NCI-H2081 treated with DMSO at 0.1 percent for 48 hours (cell line): ENCODE measurements around the gene CFAP45.

Source experiments
- DNase-seq: peaks from one replicate; lab custom pipeline; 2025; lab: John Stamatoyannopoulos, UW

Gene CFAP45

GRCh38 chr1:159923203-159924024 is 23.4 kb upstream of the CFAP45 start:
- peak; percentile 43 for DNase-seq

- DNase-seq: no peak
Observed at GRCh38 chr1:159922511-159923202, 22.7 kb upstream of the CFAP45 start.

- DNase-seq: no peak
Observed at GRCh38 chr1:159921700-159922504, 21.9 kb upstream of the CFAP45 start.

GRCh38 chr1:159921251-159921650 is 21.3 kb upstream of the CFAP45 start:
- DNase-seq: no peak

- no peak for DNase-seq
Observed at GRCh38 chr1:159920651-159921050, 20.7 kb upstream of the CFAP45 start.

- no peak for DNase-seq
Observed at GRCh38 chr1:159920202-159920601, 20.2 kb upstream of the CFAP45 start.

GRCh38 chr1:159919236-159919865 is 19.4 kb upstream of the CFAP45 start:
- no peak for DNase-seq

GRCh38 chr1:159918352-159919200 is 18.6 kb upstream of the CFAP45 start:
- DNase-seq: no peak

GRCh38 chr1:159917533-159918351 is 17.8 kb upstream of the CFAP45 start:
- DNase-seq: no peak

- DNase-seq: no peak
Observed at GRCh38 chr1:159916242-159917051, 16.5 kb upstream of the CFAP45 start.

GRCh38 chr1:159915571-159916241 is 15.7 kb upstream of the CFAP45 start:
- no peak for DNase-seq

- no peak for DNase-seq
Observed at GRCh38 chr1:159914252-159915018, 14.5 kb upstream of the CFAP45 start.

GRCh38 chr1:159913451-159914192 is 13.7 kb upstream of the CFAP45 start:
- no peak for DNase-seq

- DNase-seq: no peak
Observed at GRCh38 chr1:159911326-159912070, 11.5 kb upstream of the CFAP45 start.

GRCh38 chr1:159908031-159908940 is 8.3 kb upstream of the CFAP45 start:
- DNase-seq: no peak

GRCh38 chr1:159906960-159907359 is 7.0 kb upstream of the CFAP45 start:
- DNase-seq: no peak
